Ovary (tissue), 9 donors: ENCODE measurements around the gene SNX18. TPM values are rescaled to one million over a fixed set of nuclear protein-coding genes. Genes with fewer than 3 reads are reported as not detected.

Source experiments
- DNase-seq, 5 donors: peaks; one replicate each; pipeline ENCODE4 v3.0.0-alpha.2; 2019 to 2020
- H3K27ac ChIP-seq, 2 donors: fragments of 200-600 bp; one replicate each; pipeline versions ENCODE4 v1.5.1 to v1.8.0; 2019 to 2022
- H3K27me3 ChIP-seq: fragments of 200-600 bp; one replicate; pipeline ENCODE4 v1.8.0; 2022
- H3K36me3 ChIP-seq: fragments of 200-600 bp; sonication (generic); one replicate; pipeline ENCODE4 v1.5.1; 2019
- H3K4me1 ChIP-seq: one replicate; pipeline ENCODE4 v1.8.1; 2013; ENCODE audit warnings: mild to moderate bottlenecking, moderate library complexity; ENCODE audit not compliant: insufficient read depth
- H3K4me3 ChIP-seq: fragments of 200-600 bp; sonication (generic); one replicate; pipeline ENCODE4 v1.5.1; 2017
- H3K9me3 ChIP-seq, 2 donors: fragments of 200-600 bp in 1 of 2; sonication (generic) in 1 of 2; one replicate each; pipeline versions ENCODE4 v1.5.1 to v1.8.1; 2013 to 2019; ENCODE audit warnings: mild to moderate bottlenecking in 1 of 2, moderate library complexity in 1 of 2
- EP300 ChIP-seq: sonication (generic); formaldehyde crosslinking; IDR thresholded peaks from one replicate; pipeline ENCODE4 v1.6.1; 2017; ENCODE audit warnings: antibody characterized with exemption
- POLR2A ChIP-seq: fragments of 450-650 bp; IDR thresholded peaks from one replicate; pipeline ENCODE4 v1.6.1; 2017; ENCODE audit warnings: antibody characterized with exemption, mild to moderate bottlenecking, moderate library complexity
- WGBS, 3 donors: extraction: QIAGEN DNeasy Blood & Tissue Kit in 1 of 3; methylation state at CpG; one replicate each; pipeline versions ENCODE4 v1.1.5 to v1.1.7; 2013 to 2017; 5-methylcytosine and 5-hydroxymethylcytosine counted together
- intact Hi-C, 4 donors: fragments of 100-400 bp; cut with DNase I; formaldehyde crosslinking; loops; one replicate each; pipeline versions ENCODE4 v1.11.0 to v1.15.1; 2022 to 2023
- polyA plus RNA-seq, 2 donors: library from polyadenylated mRNA; stranded (reverse); fragments of 200-250 nt in 1 of 2; fragments of 350-450 nt in 1 of 2; fragmentation: Illumina TruSeq in 1 of 2; extraction: RNeasy Lipid Tissue Mini Kit (QIAGEN cat#74804) in 1 of 2; gene quantifications; one replicate each; pipeline ENCODE4 v1.2.3, GENCODE V29; 2013 to 2014
- total RNA-seq, 7 donors: library from RNA; depleted of rRNA in 2 of 7; stranded (reverse); fragments of >200 nt in 2 of 7; fragmentation: NEBNext Ultra II Directional in 3 of 7; extraction: Animal tissue kit (Norgen Biotek cat#: 25700) in 3 of 7; gene quantifications; one replicate each; pipeline versions ENCODE4 v1.1.0 to v1.2.4, GENCODE V29; 2016 to 2023
- TF ChIP-seq, protein P1 (sequence below), 3 donors: fragments of 450-650 bp in 2 of 3; fragments of 200-600 bp in 1 of 3; IDR thresholded peaks; one replicate each; pipeline versions ENCODE4 v1.5.1 to v1.8.0; 2016 to 2022; ENCODE audit warnings: antibody characterized with exemption in 3 of 3, mild to moderate bottlenecking in 1 of 3
- donor health status: DM: no; HTN: no; CAD: no; lungs with moderate emphysema.
- donor health status: DM: no; HTN: no; CAD: no.
- donor health status: Bipolar disorder and iron deficiency.
- donor health status: DM: yes; HTN: yes; CAD: no.
- donor health status: DM: no; HTN: no; CAD: no.
- donor health status: DM: yes; HTN: yes; CAD: no.

SNX18 gene
- total and polyA plus RNA-seq, 9 donors = 29.6 to 62.4 (median 45.0) TPM

DNA sequence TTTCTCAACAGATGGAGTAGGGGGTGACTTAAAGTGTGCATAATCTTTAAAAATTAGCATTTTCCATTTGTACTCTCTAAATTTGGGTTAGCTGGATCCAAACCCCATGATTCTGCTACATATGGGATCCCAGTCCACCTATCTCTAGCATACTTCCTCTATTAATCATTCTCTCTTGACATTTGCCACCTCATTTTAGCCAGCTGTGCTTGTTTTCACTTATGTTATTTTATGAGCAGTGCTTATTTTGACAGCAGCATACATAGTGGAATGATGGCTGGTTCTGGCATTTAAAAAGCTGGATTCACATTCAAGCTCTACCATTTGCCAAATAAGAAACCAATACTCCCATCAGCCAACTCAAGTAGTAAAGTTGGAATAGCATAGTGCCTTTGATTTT lies 22.5 kb upstream of the SNX18 start:
- TF ChIP-seq EP300 (no peak), POLR2A (no peak)
- TF ChIP-seq, protein P1, sequence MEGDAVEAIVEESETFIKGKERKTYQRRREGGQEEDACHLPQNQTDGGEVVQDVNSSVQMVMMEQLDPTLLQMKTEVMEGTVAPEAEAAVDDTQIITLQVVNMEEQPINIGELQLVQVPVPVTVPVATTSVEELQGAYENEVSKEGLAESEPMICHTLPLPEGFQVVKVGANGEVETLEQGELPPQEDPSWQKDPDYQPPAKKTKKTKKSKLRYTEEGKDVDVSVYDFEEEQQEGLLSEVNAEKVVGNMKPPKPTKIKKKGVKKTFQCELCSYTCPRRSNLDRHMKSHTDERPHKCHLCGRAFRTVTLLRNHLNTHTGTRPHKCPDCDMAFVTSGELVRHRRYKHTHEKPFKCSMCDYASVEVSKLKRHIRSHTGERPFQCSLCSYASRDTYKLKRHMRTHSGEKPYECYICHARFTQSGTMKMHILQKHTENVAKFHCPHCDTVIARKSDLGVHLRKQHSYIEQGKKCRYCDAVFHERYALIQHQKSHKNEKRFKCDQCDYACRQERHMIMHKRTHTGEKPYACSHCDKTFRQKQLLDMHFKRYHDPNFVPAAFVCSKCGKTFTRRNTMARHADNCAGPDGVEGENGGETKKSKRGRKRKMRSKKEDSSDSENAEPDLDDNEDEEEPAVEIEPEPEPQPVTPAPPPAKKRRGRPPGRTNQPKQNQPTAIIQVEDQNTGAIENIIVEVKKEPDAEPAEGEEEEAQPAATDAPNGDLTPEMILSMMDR (IDR thresholded peaks at IDR 0.05) = no peak
- Histone ChIP-seq H3K36me3 (no peaks in the 10 kb centered on the region), H3K9me3 (no peaks in the 10 kb centered on the region), H3K27ac (no peak overlapping the region), H3K27me3 (no peaks in the 10 kb centered on the region), H3K4me3 (no peak overlapping the region), H3K4me1 (no peaks in the 10 kb centered on the region)
- DNase-seq = no peak
- intact Hi-C loops = loop anchor here in 3 of 4 donors (10.0 kb wide), 2 partner anchors 50 to 250 kb away; no protein-coding TSS in a partner anchor

DNA sequence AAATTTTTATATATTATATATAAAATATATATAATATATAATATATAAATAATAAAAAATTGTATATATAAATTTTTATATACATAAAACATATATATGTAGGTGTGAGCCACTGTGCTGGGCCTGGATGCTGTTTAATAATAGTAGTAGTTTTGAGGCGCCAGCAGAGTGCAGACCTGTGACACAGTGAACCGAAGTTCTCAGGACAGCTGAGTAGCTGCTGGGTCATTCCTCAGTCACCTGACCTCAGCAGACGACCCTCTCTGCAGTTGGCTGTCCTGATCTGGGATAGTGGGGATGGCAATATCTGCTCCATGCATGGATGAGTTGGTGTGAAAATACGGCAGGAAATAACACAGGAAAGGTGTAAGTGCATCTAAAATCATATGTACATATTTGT lies 3.3 kb upstream of the SNX18 start:
- Histone ChIP-seq H3K36me3 (no peaks in the 10 kb centered on the region), H3K9me3 (no peaks in the 10 kb centered on the region), H3K27ac (no peak overlapping the region), H3K27me3 (no peaks in the 10 kb centered on the region), H3K4me3 (no peak overlapping the region), H3K4me1 (no peaks in the 10 kb centered on the region)
- WGBS, 3 donors = 9 to 33% (median 26%) methylated on average over 4 of the region's 4 CpGs
- intact Hi-C loops = loop anchor here in 1 of 4 donors (5.0 kb wide), 1 partner anchor 653 kb away; no protein-coding TSS in a partner anchor
- DNase-seq = no peak
- TF ChIP-seq POLR2A = no peak
- no peak for TF ChIP-seq EP300
- TF ChIP-seq, protein P1 (IDR thresholded peaks at IDR 0.05) = no peak

DNA sequence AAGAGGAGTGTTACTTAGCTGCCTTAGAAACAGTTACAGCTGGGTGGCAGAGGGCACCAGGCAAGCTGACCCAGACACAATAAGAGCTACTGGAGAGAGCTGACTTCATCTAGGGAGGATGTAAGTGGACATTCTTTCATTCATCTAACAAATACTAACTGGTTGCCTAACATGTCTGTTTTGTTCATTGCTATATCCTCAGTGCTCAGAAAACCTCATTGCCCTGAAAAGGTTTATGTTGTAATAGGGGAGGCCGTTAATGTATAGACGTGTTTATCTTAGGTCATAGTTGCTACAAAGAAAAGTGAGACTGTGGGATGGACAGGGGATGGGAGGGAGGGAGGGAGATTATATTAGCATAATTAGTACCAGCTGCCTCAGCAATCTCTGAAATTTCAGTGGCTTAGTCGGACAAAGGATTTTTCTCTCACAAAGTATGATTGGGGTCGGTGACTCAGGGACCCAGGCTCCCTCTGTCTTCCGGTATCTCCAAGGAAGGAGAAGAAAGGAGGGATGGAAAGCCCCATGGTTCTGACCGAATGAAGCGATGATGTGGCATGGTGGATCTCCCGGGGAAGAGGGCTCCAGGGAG lies 2.6 kb upstream of the SNX18 start:
- intact Hi-C loops = loop anchor here in 3 of 4 donors (5.0 kb wide), 4 partner anchors 67 to 652 kb away; no protein-coding TSS in a partner anchor
- Histone ChIP-seq H3K27ac (no peak overlapping the region), H3K4me1 (peaks cover 2% of the 10 kb centered on the region), H3K27me3 (no peaks in the 10 kb centered on the region), H3K4me3 (no peak overlapping the region), H3K9me3 (no peaks in the 10 kb centered on the region), H3K36me3 (no peaks in the 10 kb centered on the region)
- TF ChIP-seq, protein P1 (IDR thresholded peaks at IDR 0.05) = no peak
- TF ChIP-seq POLR2A (no peak), EP300 (no peak)
- DNase-seq = no peak
- WGBS, 3 donors = 69 to 76% (median 73%) methylated on average over 8 of the region's 8 CpGs

DNA sequence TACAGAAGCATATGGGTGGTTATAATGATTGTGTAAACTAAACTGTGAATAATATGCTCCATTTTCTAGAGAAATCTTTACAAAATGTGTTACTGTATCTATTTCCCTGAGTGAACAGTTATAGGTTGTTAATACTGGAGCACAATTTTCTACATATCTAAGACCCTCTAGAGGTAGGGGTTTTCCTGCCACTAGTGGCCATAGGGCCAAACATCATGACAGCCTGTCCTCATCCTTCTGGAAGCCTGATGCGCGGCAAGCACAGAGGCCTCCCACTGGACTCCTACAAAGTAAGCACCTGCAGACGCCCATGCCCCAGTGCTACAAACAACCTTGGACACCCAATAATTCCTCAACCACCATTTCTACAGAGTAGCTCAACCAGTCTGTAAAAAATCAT lies 1.9 kb upstream of the SNX18 start:
- TF ChIP-seq, protein P1 (IDR thresholded peaks at IDR 0.05) = no peak
- TF ChIP-seq EP300 (no peak), POLR2A (no peak)
- Histone ChIP-seq H3K27me3 (no peaks in the 10 kb centered on the region), H3K4me1 (peaks cover 2% of the 10 kb centered on the region), H3K4me3 (no peak overlapping the region), H3K9me3 (no peaks in the 10 kb centered on the region), H3K36me3 (no peaks in the 10 kb centered on the region), H3K27ac (no peak overlapping the region)
- DNase-seq = no peak
- 94 to 96% (median 95%) methylated on average over 3 of the region's 3 CpGs for WGBS, 3 donors
- intact Hi-C loops = loop anchor here in 3 of 4 donors (2.0 to 5.0 kb wide), 4 partner anchors 67 to 347 kb away; no protein-coding TSS in a partner anchor
